ENCODE measurements around the gene IL4R. TPM values are rescaled to one million over a fixed set of nuclear protein-coding genes. Genes with fewer than 3 reads are reported as not detected.
A peak's percentile ranks its signal among the peaks of the same experiment; 100 is the strongest.
"Not testable (repeated sequence)": the region's sequence is repeated elsewhere in the genome, so short reads cannot be mapped to it uniquely, and the experiment has no call there.

IL4R gene
- total and polyA plus RNA-seq, 5 donors, result 12.3 to 51.0 (median 23.2) TPM

GRCh38 chr16:27273330-27273669 lies 40.5 kb upstream of the IL4R start:
- no peak overlapping the region for H3K27ac ChIP-seq (ENCODE audit: low read length)
- 93% methylated on average over 4 of the region's 4 CpGs for WGBS

GRCh38 chr16:27273670-27274423 lies 39.9 kb upstream of the IL4R start:
- WGBS, result 84% methylated on average over 8 of the region's 8 CpGs
- no peaks in the 10 kb centered on the region for H3K27me3 ChIP-seq (ENCODE audit: control insufficient read depth, insufficient read depth)
- no peak overlapping the region for H3K4me3 ChIP-seq (ENCODE audit: low read length)
- no peak overlapping the region for H3K27ac ChIP-seq (ENCODE audit: low read length)
- DNase-seq (no peak), ATAC-seq (no peak)
- H3K9me3 ChIP-seq (ENCODE audit: control insufficient read depth, low read length), result no peaks in the 10 kb centered on the region
- H3K4me1 ChIP-seq (ENCODE audit: control insufficient read depth, insufficient read depth, low read length), result peaks cover 2% of the 10 kb centered on the region
- intact Hi-C loops (cut with DNase I), result no loop called here

More at GRCh38 chr16:27273330-27273669, 40.5 kb upstream of the IL4R start:
- H3K9me3 ChIP-seq (ENCODE audit: control insufficient read depth, low read length), result no peaks in the 10 kb centered on the region
- DNase-seq (no peak), ATAC-seq (no peak)
- H3K27me3 ChIP-seq (ENCODE audit: control insufficient read depth, insufficient read depth), result no peaks in the 10 kb centered on the region
- intact Hi-C loops (cut with DNase I), result no loop called here
- H3K4me3 ChIP-seq (ENCODE audit: low read length), result no peak overlapping the region
- peaks cover 2% of the 10 kb centered on the region for H3K4me1 ChIP-seq (ENCODE audit: control insufficient read depth, insufficient read depth, low read length)

DNA sequence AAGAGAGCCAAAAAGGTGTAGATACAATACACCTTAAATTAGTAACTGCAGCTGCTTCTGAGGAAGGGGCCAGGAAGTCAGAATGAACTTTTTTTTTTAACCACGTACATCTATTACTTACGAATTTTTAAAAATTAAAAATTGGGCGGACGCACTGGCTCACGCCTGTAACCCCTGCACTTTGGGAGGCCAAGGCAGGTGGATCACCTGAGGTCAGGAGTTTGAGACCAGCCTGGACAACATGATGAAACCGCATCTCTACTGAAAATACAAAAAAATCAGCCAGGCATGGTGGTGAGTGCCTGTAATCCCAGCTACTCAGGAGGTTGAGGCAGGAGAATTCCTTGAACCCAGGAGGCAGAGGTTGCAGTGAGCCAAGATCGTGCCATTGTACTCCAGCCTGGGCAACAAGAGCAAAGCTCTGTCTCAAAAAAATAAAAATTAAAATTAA lies 39.3 kb upstream of the IL4R start:
- H3K27ac ChIP-seq (ENCODE audit: low read length); DNase-seq; intact Hi-C loops (cut with DNase I); H3K4me3 ChIP-seq (ENCODE audit: low read length); H3K9me3 ChIP-seq (ENCODE audit: control insufficient read depth, low read length); H3K27me3 ChIP-seq (ENCODE audit: control insufficient read depth, insufficient read depth); H3K4me1 ChIP-seq (ENCODE audit: control insufficient read depth, insufficient read depth, low read length); ATAC-seq: not testable (repeated sequence)
- 89% methylated on average over 7 of the region's 7 CpGs for WGBS

- Histone ChIP-seq H3K27me3 (ENCODE audit: control insufficient read depth, insufficient read depth) (no peaks in the 10 kb centered on the region), H3K27ac (ENCODE audit: low read length) (no peak overlapping the region), H3K9me3 (ENCODE audit: control insufficient read depth, low read length) (no peaks in the 10 kb centered on the region), H3K4me3 (ENCODE audit: low read length) (no peak overlapping the region), H3K4me1 (ENCODE audit: control insufficient read depth, insufficient read depth, low read length) (no peaks in the 10 kb centered on the region)
- ATAC-seq, result no peak
- DNase-seq, result no peak
- 94% methylated on average over 1 of the region's 1 CpG for WGBS
- intact Hi-C loops (cut with DNase I), result no loop called here
These were observed 38.4 kb upstream of the IL4R start for GRCh38 chr16:27275394-27275793.

- Histone ChIP-seq H3K9me3 (ENCODE audit: control insufficient read depth, low read length) (no peaks in the 10 kb centered on the region), H3K27me3 (ENCODE audit: control insufficient read depth, insufficient read depth) (no peaks in the 10 kb centered on the region), H3K27ac (ENCODE audit: low read length) (no peak overlapping the region), H3K4me3 (ENCODE audit: low read length) (no peak overlapping the region), H3K4me1 (ENCODE audit: control insufficient read depth, insufficient read depth, low read length) (peaks cover 5% of the 10 kb centered on the region)
- intact Hi-C loops (cut with DNase I), result no loop called here
- WGBS, result 71% methylated on average over 7 of the region's 7 CpGs
- no peak for ATAC-seq
- DNase-seq, result no peak
These were observed 32.5 kb upstream of the IL4R start for GRCh38 chr16:27281243-27281642.

- WGBS, result 75% methylated on average over 7 of the region's 7 CpGs
- no peaks in the 10 kb centered on the region for H3K9me3 ChIP-seq (ENCODE audit: control insufficient read depth, low read length)
- H3K27me3 ChIP-seq (ENCODE audit: control insufficient read depth, insufficient read depth), result no peaks in the 10 kb centered on the region
- H3K4me3 ChIP-seq (ENCODE audit: low read length), result no peak overlapping the region
- H3K4me1 ChIP-seq (ENCODE audit: control insufficient read depth, insufficient read depth, low read length), result peaks cover 6% of the 10 kb centered on the region
- no peak for ATAC-seq
- intact Hi-C loops (cut with DNase I), result no loop called here
- H3K27ac ChIP-seq (ENCODE audit: low read length), result no peak overlapping the region
- no peak for DNase-seq
These were observed 28.7 kb upstream of the IL4R start for GRCh38 chr16:27284865-27285675.

- no peaks in the 10 kb centered on the region for H3K9me3 ChIP-seq (ENCODE audit: control insufficient read depth, low read length)
- H3K27ac ChIP-seq (ENCODE audit: low read length), result peak overlapping the region; percentile 70
- 52% methylated on average over 6 of the region's 6 CpGs for WGBS
- no peaks in the 10 kb centered on the region for H3K27me3 ChIP-seq (ENCODE audit: control insufficient read depth, insufficient read depth)
- H3K4me1 ChIP-seq (ENCODE audit: control insufficient read depth, insufficient read depth, low read length), result peaks cover 6% of the 10 kb centered on the region
- intact Hi-C loops (cut with DNase I), result no loop called here
- peak in 2 of 3 donors; percentile 45 to 75 for DNase-seq
- H3K4me3 ChIP-seq (ENCODE audit: low read length), result no peak overlapping the region
- ATAC-seq, result peak; percentile 54 to 81
These were observed 28.0 kb upstream of the IL4R start for GRCh38 chr16:27285676-27286196.

DNA sequence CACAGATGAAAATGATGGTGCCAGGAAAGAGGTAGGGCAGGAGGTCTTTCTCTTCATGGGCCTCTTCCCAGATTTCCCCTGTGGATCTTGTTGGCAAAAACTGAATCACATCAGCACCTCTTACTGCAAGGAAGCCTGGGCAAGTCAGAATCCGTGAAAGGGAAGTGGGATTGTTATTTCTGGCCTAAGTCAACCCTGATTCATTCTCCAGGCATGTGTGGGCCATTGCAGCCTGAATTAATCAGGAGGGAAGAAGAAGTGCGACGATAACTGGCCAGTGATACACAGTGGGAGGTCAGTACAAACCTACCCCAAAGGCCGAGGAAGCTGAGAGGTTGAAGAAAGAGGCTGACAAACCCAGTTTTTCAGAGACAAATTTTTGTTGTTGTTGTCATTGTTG lies 27.3 kb upstream of the IL4R start:
- WGBS, result 30% methylated on average over 4 of the region's 4 CpGs
- Histone ChIP-seq H3K9me3 (ENCODE audit: control insufficient read depth, low read length) (no peaks in the 10 kb centered on the region), H3K4me1 (ENCODE audit: control insufficient read depth, insufficient read depth, low read length) (peaks cover 6% of the 10 kb centered on the region), H3K27ac (ENCODE audit: low read length) (peak overlapping the region; percentile 70), H3K4me3 (ENCODE audit: low read length) (no peak overlapping the region), H3K27me3 (ENCODE audit: control insufficient read depth, insufficient read depth) (no peaks in the 10 kb centered on the region)
- ATAC-seq (peak; percentile 84 to 97), DNase-seq (peak in 1 of 3 donors; percentile 54)
- intact Hi-C loops (cut with DNase I), result no loop called here

- Histone ChIP-seq H3K27me3 (ENCODE audit: control insufficient read depth, insufficient read depth) (no peaks in the 10 kb centered on the region), H3K27ac (ENCODE audit: low read length) (peak overlapping the region; percentile 17), H3K4me3 (ENCODE audit: low read length) (no peak overlapping the region), H3K4me1 (ENCODE audit: control insufficient read depth, insufficient read depth, low read length) (peaks cover 6% of the 10 kb centered on the region), H3K9me3 (ENCODE audit: control insufficient read depth, low read length) (no peaks in the 10 kb centered on the region)
- DNase-seq (no peak), ATAC-seq (no peak)
- intact Hi-C loops (cut with DNase I), result no loop called here
- WGBS, result 94% methylated on average over 8 of the region's 8 CpGs
These were observed 26.5 kb upstream of the IL4R start for GRCh38 chr16:27287051-27287811.

DNA sequence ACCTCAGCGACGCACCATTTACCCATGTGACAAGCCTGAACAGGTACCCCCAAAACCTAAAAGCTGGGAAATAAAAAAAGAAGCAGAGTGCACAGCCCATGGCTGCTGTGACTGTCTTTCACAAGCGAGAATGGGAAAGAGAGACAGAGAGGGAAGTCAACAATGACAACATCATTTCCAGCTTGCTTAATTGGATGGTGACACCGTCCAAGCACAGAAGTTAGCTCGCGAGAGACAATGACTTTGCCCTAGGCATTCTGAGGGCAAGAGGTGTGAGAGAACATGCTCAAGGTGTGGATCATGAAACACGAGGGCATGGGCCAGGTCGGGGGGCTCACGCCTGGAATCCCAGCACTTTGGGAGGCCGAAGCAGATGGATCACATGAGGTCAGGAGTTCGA lies 25.9 kb upstream of the IL4R start:
- ATAC-seq, result no peak
- Histone ChIP-seq H3K9me3 (ENCODE audit: control insufficient read depth, low read length) (no peaks in the 10 kb centered on the region), H3K27ac (ENCODE audit: low read length) (no peak overlapping the region), H3K4me1 (ENCODE audit: control insufficient read depth, insufficient read depth, low read length) (peaks cover 6% of the 10 kb centered on the region), H3K27me3 (ENCODE audit: control insufficient read depth, insufficient read depth) (no peaks in the 10 kb centered on the region), H3K4me3 (ENCODE audit: low read length) (no peak overlapping the region)
- DNase-seq, result no peak
- 91% methylated on average over 11 of the region's 11 CpGs for WGBS
- intact Hi-C loops (cut with DNase I), result no loop called here
